GM21526 (cell line): Measurements from ENCODE around the gene UBR2.
"Not testable (repeated sequence)": the region's sequence is repeated elsewhere in the genome, so short reads cannot be mapped to it uniquely, and the experiment has no call there.

Experiments
- ATAC-seq: cut with Tn5 transposase; IDR thresholded peaks from one replicate; pipeline ENCODE4 v1.9.1; 2021; ENCODE audit warnings: moderate library complexity; ENCODE audit not compliant: unreplicated experiment, low FRiP score

The UBR2 gene

GRCh38 chr6:42720739-42721138 is 156.9 kb downstream of the UBR2 start:
- no peak for ATAC-seq

- ATAC-seq: no peak
Observed at GRCh38 chr6:42722497-42722896, 158.7 kb downstream of the UBR2 start, which contains the start of gene PRPH2. Gene PRPH2 (minus strand): TSS chr6:42722597. CDS start chr6:42722334, 263 bp downstream.

- no peak for ATAC-seq
Observed at GRCh38 chr6:42724825-42725224, 161.0 kb downstream of the UBR2 start.

DNA sequence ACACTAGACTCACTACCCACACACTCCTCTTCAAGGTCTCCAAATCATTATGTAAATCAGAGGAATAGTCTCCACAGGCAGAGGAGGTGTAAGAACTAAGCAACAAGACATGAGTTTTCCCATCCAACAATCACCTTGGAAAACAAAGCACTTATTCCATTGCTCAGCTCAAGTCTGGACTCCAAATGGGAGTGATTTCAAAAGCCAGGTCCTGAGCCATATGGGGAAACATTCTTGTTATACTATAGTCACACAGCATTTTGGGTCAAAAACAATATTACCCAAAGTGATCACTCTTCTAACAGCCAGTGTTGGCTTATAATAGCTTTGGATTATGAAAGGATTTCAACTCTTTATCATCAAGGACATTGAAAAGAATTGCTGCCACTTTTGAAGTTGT is 162.2 kb downstream of the UBR2 start:
- no peak for ATAC-seq

GRCh38 chr6:42726485-42727086 is 162.8 kb downstream of the UBR2 start:
- peak; percentile 59 for ATAC-seq

- ATAC-seq: no peak
Observed at GRCh38 chr6:42727087-42727611, 163.3 kb downstream of the UBR2 start.

DNA sequence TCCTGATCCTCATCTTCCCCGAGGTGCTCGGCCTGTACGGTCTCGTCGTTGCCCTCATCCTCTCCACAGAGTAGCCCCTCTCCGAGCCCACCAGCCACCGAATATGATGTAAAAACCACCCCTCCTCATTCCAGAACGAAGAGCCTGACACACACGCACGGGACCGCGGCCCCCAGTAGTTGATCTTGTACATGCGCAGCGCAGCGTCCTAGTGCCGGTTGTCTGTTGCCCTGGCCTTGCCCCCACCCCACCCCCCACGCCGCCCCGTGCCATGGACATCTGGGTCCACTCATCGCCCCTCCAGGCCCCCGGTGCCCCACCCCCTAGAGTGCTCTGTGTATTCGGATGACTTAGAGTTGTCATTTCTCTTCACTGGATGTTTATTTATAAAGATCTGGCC is 163.8 kb downstream of the UBR2 start:
- no peak for ATAC-seq

DNA sequence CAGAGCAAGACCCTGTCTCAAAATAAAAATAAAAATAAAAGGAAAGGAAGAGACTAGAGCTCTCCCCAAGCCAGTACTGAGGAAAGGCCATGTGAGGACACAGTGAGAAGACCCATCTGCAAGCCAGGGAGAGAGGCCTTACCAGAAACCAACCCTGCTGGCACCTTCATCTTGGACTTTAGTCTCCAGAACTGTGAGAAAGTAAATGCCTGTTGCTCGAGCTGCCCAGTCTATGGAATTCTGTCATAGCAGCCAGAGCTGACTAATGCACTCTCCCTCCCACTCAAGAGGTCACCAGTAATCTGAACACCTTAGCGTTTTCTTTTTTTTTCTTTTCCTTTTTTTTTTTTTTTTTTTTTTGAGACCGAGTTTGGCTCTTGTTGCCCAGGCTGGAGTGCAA is 165.9 kb downstream of the UBR2 start:
- no peak for ATAC-seq

DNA sequence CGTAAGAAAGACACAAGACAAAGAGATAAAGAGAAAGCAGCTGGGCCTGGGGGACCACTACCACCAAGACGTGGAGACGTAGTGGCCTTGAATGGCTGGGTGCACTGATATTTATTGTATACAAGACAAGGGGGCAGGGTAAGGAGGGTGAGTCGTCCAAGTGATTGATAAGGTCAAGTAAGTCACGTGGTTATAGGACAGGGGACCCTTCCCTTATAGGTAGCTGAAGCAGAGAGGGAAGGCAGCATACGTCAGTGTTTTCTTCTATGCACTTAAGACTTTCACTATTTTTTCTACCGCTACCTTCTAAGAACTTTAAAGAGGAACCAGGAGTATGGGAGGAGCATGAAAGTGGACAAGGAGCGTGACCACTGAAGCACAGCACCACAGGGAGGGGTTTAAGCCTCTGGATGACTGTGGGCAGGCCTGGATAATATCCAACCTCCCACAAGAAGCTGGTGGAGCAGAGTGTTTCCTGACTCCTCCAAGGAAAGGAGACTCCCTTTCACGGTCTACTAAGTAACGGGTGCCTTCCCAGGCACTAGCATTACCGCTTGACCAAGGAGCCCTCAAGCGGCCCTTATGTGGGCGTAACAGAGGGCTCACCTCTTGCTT is 170.1 kb downstream of the UBR2 start:
- ATAC-seq: not testable (repeated sequence)

DNA sequence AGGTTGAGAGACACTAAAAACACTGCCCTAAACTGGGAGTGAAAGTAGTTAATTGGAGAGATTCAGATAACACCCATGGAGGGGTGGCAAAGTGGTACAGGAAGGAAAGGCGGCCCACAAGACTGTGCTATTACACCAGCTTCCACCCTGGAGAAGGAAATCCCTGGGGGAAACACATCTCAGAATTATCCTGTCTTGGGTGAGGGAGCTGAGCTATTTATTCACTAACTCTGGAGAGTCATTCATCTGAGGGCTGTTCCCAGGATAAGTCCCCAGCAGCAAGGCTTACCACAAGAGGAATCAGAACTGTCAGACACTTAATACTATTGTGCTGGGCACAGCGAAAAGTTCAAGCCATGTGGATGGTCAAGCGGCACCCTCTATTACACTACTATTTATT is 172.1 kb downstream of the UBR2 start:
- no peak for ATAC-seq

DNA sequence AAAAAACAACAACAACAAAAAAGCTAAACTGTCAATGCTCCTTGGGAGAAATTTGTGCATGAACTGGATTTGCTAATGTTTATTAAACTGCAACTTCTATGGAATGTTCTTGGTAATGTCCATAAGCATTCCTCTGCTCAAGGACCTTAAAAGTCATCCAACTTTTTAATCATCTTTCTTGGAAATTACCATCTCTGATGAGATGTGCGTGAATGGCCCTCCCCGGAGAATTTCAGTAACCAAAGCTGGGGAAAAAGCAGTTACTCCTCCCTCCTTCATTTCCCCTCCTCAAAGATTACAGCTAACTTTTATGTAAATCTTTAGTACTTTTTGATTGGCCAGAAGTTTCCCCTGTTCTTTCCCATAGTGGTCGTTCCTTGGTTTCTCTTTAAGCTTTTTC is 176.9 kb downstream of the UBR2 start:
- no peak for ATAC-seq

GRCh38 chr6:42742116-42742894 is 178.5 kb downstream of the UBR2 start:
- ATAC-seq: no peak
